Body of pancreas (tissue), 4 donors: Measurements from ENCODE around the gene IGF2BP2. TPM values are rescaled to one million over a fixed set of nuclear protein-coding genes. Genes with fewer than 3 reads are reported as not detected.
A peak's percentile ranks its signal among the peaks of the same experiment; 100 is the strongest.

Experiments
- ATAC-seq: fragments of 150-250 bp; one replicate; pipeline ENCODE4 v1.9.1; 2016
- DNase-seq, 4 donors: peaks; one replicate each; pipeline ENCODE4 v3.0.0-alpha.2; 2019
- H3K27ac ChIP-seq, 4 donors: fragments of 200-600 bp; sonication (generic); 1 replicate in 3 of 4; 2 replicates in 1 of 4; pipeline versions ENCODE4 v1.5.1 to v1.6.1; 2016 to 2019; ENCODE audit warnings: mild to moderate bottlenecking in 1 of 4, mixed read lengths in 1 of 4, moderate library complexity in 1 of 4
- H3K27me3 ChIP-seq, 2 donors: fragments of 200-600 bp; sonication (generic); one replicate each; pipeline ENCODE4 v1.6.0; 2016; ENCODE audit warnings: mild to moderate bottlenecking in 1 of 2
- H3K36me3 ChIP-seq, 2 donors: fragments of 200-600 bp; sonication (generic); replicated peaks in 1 of 2; 2 replicates each; pipeline ENCODE4 v1.5.1; 2016; ENCODE audit warnings: low read depth in 2 of 2; ENCODE audit not compliant: insufficient read depth in 1 of 2
- H3K4me1 ChIP-seq: fragments of 200-600 bp; sonication (generic); one replicate; pipeline ENCODE4 v1.6.0; 2016
- H3K4me3 ChIP-seq, 2 donors: fragments of 200-600 bp; sonication (generic); 1 replicate in 1 of 2; 2 replicates in 1 of 2; pipeline ENCODE4 v1.5.1; 2016 to 2019
- H3K9me3 ChIP-seq, 3 donors: fragments of 200-600 bp; sonication (generic); 1 replicate in 2 of 3; 2 replicates in 1 of 3; pipeline ENCODE4 v1.5.1; 2016
- POLR2A ChIP-seq, 3 donors: fragments of 450-650 bp; IDR thresholded peaks; one replicate each; pipeline ENCODE4 v1.6.1; 2016; ENCODE audit warnings: antibody characterized with exemption in 3 of 3, mild to moderate bottlenecking in 2 of 3
- WGBS, 2 donors: methylation state at CpG; one replicate each; pipeline ENCODE4 v1.1.5; 2017; 5-methylcytosine and 5-hydroxymethylcytosine counted together
- intact Hi-C: fragments of 100-400 bp; cut with DNase I; formaldehyde crosslinking; loops from one replicate; pipeline ENCODE4 v1.15.1; 2023
- total RNA-seq, 2 donors: library from RNA; depleted of rRNA; stranded (reverse); fragments of >200 nt; gene quantifications; one replicate each; pipeline ENCODE4 v1.1.0, GENCODE V29; 2016
- TF ChIP-seq, protein P1 (sequence below), 7 experiments: fragments of 450-650 bp in 4 of 7; fragments of 200-600 bp in 3 of 7; sonication (generic) in 3 of 7; IDR thresholded peaks; one replicate each; pipeline ENCODE4 v1.5.1; 2016 to 2019; ENCODE audit warnings: antibody characterized with exemption in 7 of 7

The IGF2BP2 gene
- total RNA-seq, 2 donors from 2014 or later: 19.4 to 25.2 TPM

DNA sequence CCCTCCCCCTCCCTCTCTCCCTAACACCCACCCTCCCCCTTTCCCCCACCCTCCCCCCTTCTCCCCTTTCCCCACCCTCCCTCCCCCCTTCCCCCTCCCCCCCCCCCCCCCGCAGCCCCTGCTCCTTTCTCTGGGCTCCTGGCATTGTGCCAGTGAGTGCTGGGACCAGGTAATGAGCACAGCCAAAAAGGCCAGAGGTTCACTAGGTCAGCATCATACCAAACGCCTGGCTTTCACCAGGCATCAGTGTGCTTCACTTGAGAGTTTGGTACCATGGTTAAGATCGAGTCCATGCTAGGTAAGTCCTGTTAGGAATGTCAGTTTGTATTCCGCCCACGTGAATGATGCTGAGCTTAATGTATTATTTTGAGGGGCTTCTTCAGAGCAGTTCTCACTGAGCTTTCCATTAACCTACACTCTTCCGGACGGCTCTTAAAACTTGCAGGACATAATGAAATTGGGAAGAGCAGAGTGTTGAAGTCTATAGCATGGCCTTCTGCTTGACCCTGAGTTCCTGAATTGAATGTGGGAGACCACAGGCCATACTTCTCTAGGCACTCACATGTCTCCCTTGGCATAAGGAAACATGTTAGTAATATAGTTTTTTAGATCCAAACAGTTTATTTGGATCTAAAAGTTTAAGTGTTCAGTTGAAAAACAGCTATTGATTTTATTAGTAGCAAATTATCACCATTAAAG, 193.2 kb downstream of the IGF2BP2 start:
- DNase-seq: peak in 2 of 4 donors; percentile 16 to 25
- Histone ChIP-seq H3K27ac (no peak overlapping the region), H3K27me3 (no peaks in the 10 kb centered on the region), H3K9me3 (no peaks in the 10 kb centered on the region), H3K4me1 (no peaks in the 10 kb centered on the region), H3K36me3 (peaks cover 0 to 15% of the 10 kb centered on the region in 2 donors), H3K4me3 (no peak overlapping the region)
- WGBS, 2 donors: 92% methylated on average over 6 of the region's 7 CpGs
- no peak for TF ChIP-seq POLR2A (IDR thresholded peaks at IDR 0.05)
- TF ChIP-seq, protein P1, sequence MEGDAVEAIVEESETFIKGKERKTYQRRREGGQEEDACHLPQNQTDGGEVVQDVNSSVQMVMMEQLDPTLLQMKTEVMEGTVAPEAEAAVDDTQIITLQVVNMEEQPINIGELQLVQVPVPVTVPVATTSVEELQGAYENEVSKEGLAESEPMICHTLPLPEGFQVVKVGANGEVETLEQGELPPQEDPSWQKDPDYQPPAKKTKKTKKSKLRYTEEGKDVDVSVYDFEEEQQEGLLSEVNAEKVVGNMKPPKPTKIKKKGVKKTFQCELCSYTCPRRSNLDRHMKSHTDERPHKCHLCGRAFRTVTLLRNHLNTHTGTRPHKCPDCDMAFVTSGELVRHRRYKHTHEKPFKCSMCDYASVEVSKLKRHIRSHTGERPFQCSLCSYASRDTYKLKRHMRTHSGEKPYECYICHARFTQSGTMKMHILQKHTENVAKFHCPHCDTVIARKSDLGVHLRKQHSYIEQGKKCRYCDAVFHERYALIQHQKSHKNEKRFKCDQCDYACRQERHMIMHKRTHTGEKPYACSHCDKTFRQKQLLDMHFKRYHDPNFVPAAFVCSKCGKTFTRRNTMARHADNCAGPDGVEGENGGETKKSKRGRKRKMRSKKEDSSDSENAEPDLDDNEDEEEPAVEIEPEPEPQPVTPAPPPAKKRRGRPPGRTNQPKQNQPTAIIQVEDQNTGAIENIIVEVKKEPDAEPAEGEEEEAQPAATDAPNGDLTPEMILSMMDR (IDR thresholded peaks at IDR 0.05): no peak
- intact Hi-C loops: no loop called here
- no peak for ATAC-seq

DNA sequence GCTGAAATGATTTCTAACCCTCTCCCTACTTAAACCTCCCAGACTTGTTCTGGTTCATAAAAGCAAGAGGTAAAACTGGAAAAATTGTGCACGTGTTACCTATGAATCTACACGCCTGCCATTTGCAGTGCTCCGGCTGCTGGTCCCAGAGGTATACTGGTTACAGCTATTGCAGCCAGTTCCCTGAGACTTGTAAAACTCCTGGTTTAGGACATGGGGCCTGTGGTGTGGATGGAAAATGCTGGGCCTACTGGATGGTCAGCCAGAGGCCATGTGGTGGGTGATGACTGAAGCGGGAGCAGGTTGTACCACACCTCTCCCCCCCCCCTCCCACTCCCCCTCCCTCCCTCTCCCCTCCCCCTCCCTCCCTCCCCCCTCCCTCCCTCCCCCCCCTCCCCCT, 193.7 kb downstream of the IGF2BP2 start:
- Histone ChIP-seq H3K9me3 (no peaks in the 10 kb centered on the region), H3K27ac (no peak overlapping the region), H3K4me3 (no peak overlapping the region), H3K27me3 (no peaks in the 10 kb centered on the region), H3K36me3 (peaks cover 0 to 19% of the 10 kb centered on the region in 2 donors), H3K4me1 (no peaks in the 10 kb centered on the region)
- ATAC-seq: no peak
- 94 to 100% methylated on average over 4 of the region's 4 CpGs for WGBS, 2 donors
- no peak for DNase-seq
- no peak for TF ChIP-seq POLR2A (IDR thresholded peaks at IDR 0.05)
- TF ChIP-seq, protein P1 (IDR thresholded peaks at IDR 0.05): no peak
- intact Hi-C loops: no loop called here

DNA sequence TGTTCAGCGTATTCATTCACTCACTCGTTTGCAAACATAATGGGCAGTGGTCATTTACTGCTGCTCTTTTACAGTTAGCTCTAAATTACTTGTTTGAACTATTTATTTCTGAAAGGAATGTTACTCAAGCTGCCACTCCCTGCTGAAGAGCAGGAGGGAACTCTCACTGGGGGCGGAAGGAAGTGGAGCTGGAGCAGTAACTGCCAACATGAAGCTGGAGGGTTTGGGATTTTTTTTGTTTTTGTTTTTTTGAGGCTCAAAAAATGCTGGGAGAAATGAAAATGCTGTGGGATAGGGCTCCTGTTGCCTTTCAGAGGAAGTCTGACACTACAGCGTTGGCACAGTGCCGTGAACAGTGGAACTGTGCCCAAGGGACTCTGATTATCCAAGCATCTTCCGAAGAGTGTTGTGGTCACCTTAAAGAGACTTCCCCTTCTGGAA, 194.6 kb downstream of the IGF2BP2 start:
- Histone ChIP-seq H3K9me3 (no peaks in the 10 kb centered on the region), H3K4me1 (no peaks in the 10 kb centered on the region), H3K27me3 (no peaks in the 10 kb centered on the region), H3K27ac (peak overlapping the region in 2 of 4 donors; percentile 19 to 38), H3K36me3 (peaks cover 4 to 24% of the 10 kb centered on the region in 2 donors), H3K4me3 (no peak overlapping the region)
- TF ChIP-seq POLR2A (IDR thresholded peaks at IDR 0.05): no peak
- TF ChIP-seq, protein P1 (IDR thresholded peaks at IDR 0.05): no peak
- intact Hi-C loops: no loop called here
- peak; percentile 40 for ATAC-seq
- DNase-seq: peak in 3 of 4 donors; percentile 28 to 39 (median 30)
- WGBS, 2 donors: 54 to 69% methylated on average over 6 of the region's 6 CpGs

DNA sequence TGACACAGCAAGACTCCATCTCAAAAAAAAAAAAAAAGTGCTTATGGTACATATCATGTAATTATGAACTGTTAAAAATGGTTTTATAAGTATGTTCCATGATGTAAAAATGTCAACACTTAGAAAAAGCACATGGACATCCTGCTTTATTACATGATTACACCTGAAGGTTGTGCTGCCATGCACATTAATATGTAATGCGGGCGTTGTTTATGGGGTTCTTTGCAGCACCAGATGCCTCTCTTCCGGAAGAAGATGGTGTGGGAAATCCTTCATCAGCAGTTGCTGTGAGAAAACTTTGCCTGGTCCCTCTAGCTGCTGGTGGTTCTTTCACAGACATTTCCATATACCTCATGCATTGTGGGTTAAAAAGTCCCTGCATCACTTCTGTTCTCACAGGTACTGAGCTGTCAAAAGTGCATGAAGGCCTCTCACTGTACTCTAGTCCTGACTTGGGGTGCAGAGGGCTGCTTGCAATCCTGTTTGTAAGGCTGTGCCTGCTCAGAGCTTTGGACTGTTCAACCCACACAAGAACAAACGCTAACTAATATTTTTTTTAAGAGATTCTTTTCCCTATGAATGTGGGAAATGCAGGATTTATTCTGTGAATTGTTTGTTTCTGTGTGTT, 195.2 kb downstream of the IGF2BP2 start:
- no peak for TF ChIP-seq POLR2A (IDR thresholded peaks at IDR 0.05)
- TF ChIP-seq, protein P1 (IDR thresholded peaks at IDR 0.05): no peak
- Histone ChIP-seq H3K27ac (peak overlapping the region in 2 of 4 donors; percentile 19 to 38), H3K36me3 (peaks cover 4 to 25% of the 10 kb centered on the region in 2 donors), H3K9me3 (no peaks in the 10 kb centered on the region), H3K4me3 (no peak overlapping the region), H3K27me3 (no peaks in the 10 kb centered on the region), H3K4me1 (no peaks in the 10 kb centered on the region)
- 72 to 77% methylated on average over 4 of the region's 4 CpGs for WGBS, 2 donors
- no peak for DNase-seq
- intact Hi-C loops: no loop called here
- no peak for ATAC-seq
